Adrenal gland (tissue), 19 donors: ENCODE measurements around the gene GPR45. TPM values are rescaled to one million over a fixed set of nuclear protein-coding genes. Genes with fewer than 3 reads are reported as not detected.

Experiments used
- DNase-seq, 7 donors: peaks; one replicate each; pipeline ENCODE4 v3.0.0-alpha.2; 2019 to 2020
- H3K27ac ChIP-seq, 5 donors: fragments of 200-600 bp; sonication (generic) in 4 of 5; 1 replicate in 3 of 5; 2 replicates in 2 of 5; pipeline versions ENCODE4 v1.5.1 to v1.8.0; 2016 to 2020; ENCODE audit warnings: mild to moderate bottlenecking in 1 of 5
- H3K27me3 ChIP-seq: fragments of 200-600 bp; 2 replicates; pipeline ENCODE4 v1.8.0; 2021
- H3K36me3 ChIP-seq, 2 donors: fragments of 200-600 bp; replicated peaks in 1 of 2; 1 replicate in 1 of 2; 2 replicates in 1 of 2; pipeline versions ENCODE4 v1.5.1 to v1.8.0; 2018 to 2022
- H3K4me1 ChIP-seq, 2 donors: fragments of 200-600 bp; replicated peaks in 1 of 2; 1 replicate in 1 of 2; 2 replicates in 1 of 2; pipeline versions ENCODE4 v1.5.1 to v1.8.0; 2018 to 2021
- H3K4me3 ChIP-seq, 4 donors: fragments of 200-600 bp; sonication (generic) in 3 of 4; one replicate each; pipeline ENCODE4 v1.5.1; 2016 to 2018
- H3K9me3 ChIP-seq, 3 donors: fragments of 200-600 bp; sonication (generic) in 1 of 3; replicated peaks in 1 of 3; 1 replicate in 2 of 3; 2 replicates in 1 of 3; pipeline versions ENCODE4 v1.5.1 to v1.8.0; 2016 to 2021
- POLR2A ChIP-seq, 2 donors: fragments of 450-650 bp; IDR thresholded peaks; one replicate each; pipeline ENCODE4 v1.6.1; 2017; ENCODE audit warnings: antibody characterized with exemption in 2 of 2, mild to moderate bottlenecking in 2 of 2, moderate library complexity in 1 of 2
- WGBS, 4 donors: extraction: QIAGEN DNeasy Blood & Tissue Kit in 2 of 4; methylation state at CpG; one replicate each; pipeline versions ENCODE4 v1.1.5 to v1.1.7; 2013 to 2017; 5-methylcytosine and 5-hydroxymethylcytosine counted together
- intact Hi-C, 2 donors: fragments of 100-400 bp; cut with DNase I; formaldehyde crosslinking; loops; one replicate each; pipeline versions ENCODE4 v1.14.1 to v1.15.0; 2022 to 2023
- long read RNA-seq, 10 donors: library from polyadenylated mRNA in 3 of 10; unstranded in 2 of 10; stranded (forward) in 1 of 10; transcript quantifications; one replicate each; pipeline ENCODE4 v2.0.0 and lab custom pipeline, GENCODE V29; 2021 to 2026
- polyA plus RNA-seq, 3 donors: library from polyadenylated mRNA; stranded (reverse); fragments of 200-250 nt in 2 of 3; fragments of 350-450 nt in 1 of 3; fragmentation: Illumina TruSeq in 1 of 3; extraction: RNeasy Lipid Tissue Mini Kit (QIAGEN cat#74804) in 1 of 3; gene quantifications; one replicate each; pipeline ENCODE4 v1.2.3, GENCODE V29; 2013 to 2014
- total RNA-seq, 9 donors: library from RNA; depleted of rRNA in 4 of 9; stranded (reverse); fragments of >200 nt in 4 of 9; fragments of 120-200 nt in 1 of 9; fragmentation: NEBNext Ultra II Directional in 1 of 9; extraction: Animal tissue kit (Norgen Biotek cat#: 25700) in 1 of 9; gene quantifications; one replicate each; pipeline versions ENCODE4 v1.1.0 to v1.2.4, GENCODE V29; 2013 to 2023
- TF ChIP-seq, protein P1 (sequence below), 6 experiments: fragments of 450-650 bp in 4 of 6; fragments of 200-600 bp in 2 of 6; sonication (generic) in 1 of 6; IDR thresholded peaks; 1 replicate in 5 of 6; 2 replicates in 1 of 6; pipeline versions ENCODE4 v1.5.1 to v1.8.0; 2016 to 2021; ENCODE audit warnings: antibody characterized with exemption in 6 of 6, mild to moderate bottlenecking in 2 of 6, moderate library complexity in 1 of 6
- donor health status: healthy with polysubstance abuse.
- donor health status: Bipolar disorder and iron deficiency.
- donor health status: DM: yes; HTN: yes; CAD: no.
- donor health status: DM: no; HTN: no; CAD: no.
- donor health status: DM: no; HTN: no; CAD: no.
- donor health status: DM: yes; HTN: yes; CAD: no.

The GPR45 gene, protein sequence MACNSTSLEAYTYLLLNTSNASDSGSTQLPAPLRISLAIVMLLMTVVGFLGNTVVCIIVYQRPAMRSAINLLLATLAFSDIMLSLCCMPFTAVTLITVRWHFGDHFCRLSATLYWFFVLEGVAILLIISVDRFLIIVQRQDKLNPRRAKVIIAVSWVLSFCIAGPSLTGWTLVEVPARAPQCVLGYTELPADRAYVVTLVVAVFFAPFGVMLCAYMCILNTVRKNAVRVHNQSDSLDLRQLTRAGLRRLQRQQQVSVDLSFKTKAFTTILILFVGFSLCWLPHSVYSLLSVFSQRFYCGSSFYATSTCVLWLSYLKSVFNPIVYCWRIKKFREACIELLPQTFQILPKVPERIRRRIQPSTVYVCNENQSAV
- total RNA-seq = under 1 TPM in 1 of 9 donors, not detected in 8; 0.14 TPM
- not detected for polyA plus RNA-seq
- long read RNA-seq, donor 1 = 0 reads
- long read RNA-seq, donor 2 = 0 reads
- long read RNA-seq, donor 3 = 0 reads
- long read RNA-seq, donor 4 = 0 reads
- long read RNA-seq, donor 5 = 0 reads
- long read RNA-seq, donor 6 = 0 reads
- long read RNA-seq, donor 7 = 0 reads
- long read RNA-seq, donor 8 = 0 reads
- long read RNA-seq, donor 9 = 0 reads
- long read RNA-seq, donor 10 = 0 reads

DNA sequence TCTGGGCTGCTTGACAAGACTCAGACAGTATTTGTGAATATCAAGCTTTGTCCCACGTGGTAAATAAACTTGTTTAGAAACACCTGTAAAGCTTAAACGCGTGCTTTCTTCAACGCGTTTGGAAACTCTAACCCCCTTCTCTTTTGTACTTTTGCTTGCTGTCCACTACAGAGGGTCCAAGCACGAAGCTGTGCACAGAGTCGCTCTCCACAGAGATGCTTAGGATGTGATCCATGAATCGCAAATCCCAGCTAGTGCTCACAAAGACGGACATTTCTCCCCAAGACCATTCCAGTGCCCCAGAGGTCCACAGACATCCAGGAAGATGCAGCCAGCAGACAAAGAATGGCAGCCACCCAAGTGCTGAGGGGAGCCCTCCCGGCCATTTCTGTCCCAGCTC is at the start of gene GPR45:
Gene GPR45 (plus strand): TSS at position 301 of the 400 bp plus-strand sequence. CDS start 116 bp downstream, outside the sequence.
- H3K9me3 ChIP-seq = no peaks in the 10 kb centered on the region
- intact Hi-C loops = no loop called here
- no peak for TF ChIP-seq POLR2A (IDR thresholded peaks at IDR 0.05)
- TF ChIP-seq, protein P1, sequence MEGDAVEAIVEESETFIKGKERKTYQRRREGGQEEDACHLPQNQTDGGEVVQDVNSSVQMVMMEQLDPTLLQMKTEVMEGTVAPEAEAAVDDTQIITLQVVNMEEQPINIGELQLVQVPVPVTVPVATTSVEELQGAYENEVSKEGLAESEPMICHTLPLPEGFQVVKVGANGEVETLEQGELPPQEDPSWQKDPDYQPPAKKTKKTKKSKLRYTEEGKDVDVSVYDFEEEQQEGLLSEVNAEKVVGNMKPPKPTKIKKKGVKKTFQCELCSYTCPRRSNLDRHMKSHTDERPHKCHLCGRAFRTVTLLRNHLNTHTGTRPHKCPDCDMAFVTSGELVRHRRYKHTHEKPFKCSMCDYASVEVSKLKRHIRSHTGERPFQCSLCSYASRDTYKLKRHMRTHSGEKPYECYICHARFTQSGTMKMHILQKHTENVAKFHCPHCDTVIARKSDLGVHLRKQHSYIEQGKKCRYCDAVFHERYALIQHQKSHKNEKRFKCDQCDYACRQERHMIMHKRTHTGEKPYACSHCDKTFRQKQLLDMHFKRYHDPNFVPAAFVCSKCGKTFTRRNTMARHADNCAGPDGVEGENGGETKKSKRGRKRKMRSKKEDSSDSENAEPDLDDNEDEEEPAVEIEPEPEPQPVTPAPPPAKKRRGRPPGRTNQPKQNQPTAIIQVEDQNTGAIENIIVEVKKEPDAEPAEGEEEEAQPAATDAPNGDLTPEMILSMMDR (IDR thresholded peaks at IDR 0.05) = no peak
- no peak within 1 kb of the TSS for H3K27ac ChIP-seq
- no peaks in the 10 kb centered on the region for H3K36me3 ChIP-seq
- WGBS, 4 donors = 89 to 94% (median 90%) methylated on average over 10 of the region's 10 CpGs
- no peaks in the 10 kb centered on the region for H3K4me1 ChIP-seq
- H3K27me3 ChIP-seq = no peaks in the 10 kb centered on the region
- no peak within 1 kb of the TSS for H3K4me3 ChIP-seq
- DNase-seq = no peak

DNA sequence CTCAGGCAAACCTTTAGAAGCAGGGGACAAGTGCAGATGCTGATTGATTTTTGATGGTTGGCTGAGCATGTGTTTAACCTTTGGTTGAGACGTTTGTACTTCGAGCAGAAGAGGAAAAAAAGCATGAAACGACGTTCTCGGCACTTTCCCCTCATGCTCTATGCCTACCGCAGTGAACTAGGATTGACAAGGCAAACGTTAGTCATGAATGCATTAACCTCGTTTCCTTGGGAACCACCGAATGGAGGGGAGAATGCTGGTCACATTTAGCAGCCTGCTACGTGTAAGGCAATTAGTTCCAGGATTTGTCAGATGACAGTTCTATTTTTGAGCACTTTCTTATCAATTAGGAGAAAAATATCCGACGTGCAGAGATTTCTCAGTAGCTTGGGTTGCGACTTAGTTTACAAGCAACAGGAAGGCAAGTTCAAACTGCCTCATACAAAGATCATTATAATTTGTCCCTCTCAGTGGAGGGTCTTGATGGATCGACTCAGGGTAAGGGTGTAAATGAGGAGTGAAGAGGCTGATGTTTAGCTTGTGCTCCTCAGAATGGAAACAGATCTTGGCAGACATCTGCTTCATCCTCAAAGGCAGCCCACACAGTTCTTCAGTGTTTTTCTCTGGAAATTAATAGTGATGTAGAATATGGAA is 47.4 kb upstream of the GPR45 start:
- H3K36me3 ChIP-seq = no peaks in the 10 kb centered on the region
- H3K9me3 ChIP-seq = no peaks in the 10 kb centered on the region
- peaks cover 4% of the 10 kb centered on the region for H3K27me3 ChIP-seq
- TF ChIP-seq, protein P1 (IDR thresholded peaks at IDR 0.05) = no peak
- TF ChIP-seq POLR2A (IDR thresholded peaks at IDR 0.05) = no peak
- intact Hi-C loops = no loop called here
- 28 to 30% (median 29%) methylated on average over 12 to 14 of the region's 14 CpGs for WGBS, 4 donors
- H3K4me3 ChIP-seq = no peak overlapping the region
- no peak overlapping the region for H3K27ac ChIP-seq
- no peaks in the 10 kb centered on the region for H3K4me1 ChIP-seq
- no peak for DNase-seq

DNA sequence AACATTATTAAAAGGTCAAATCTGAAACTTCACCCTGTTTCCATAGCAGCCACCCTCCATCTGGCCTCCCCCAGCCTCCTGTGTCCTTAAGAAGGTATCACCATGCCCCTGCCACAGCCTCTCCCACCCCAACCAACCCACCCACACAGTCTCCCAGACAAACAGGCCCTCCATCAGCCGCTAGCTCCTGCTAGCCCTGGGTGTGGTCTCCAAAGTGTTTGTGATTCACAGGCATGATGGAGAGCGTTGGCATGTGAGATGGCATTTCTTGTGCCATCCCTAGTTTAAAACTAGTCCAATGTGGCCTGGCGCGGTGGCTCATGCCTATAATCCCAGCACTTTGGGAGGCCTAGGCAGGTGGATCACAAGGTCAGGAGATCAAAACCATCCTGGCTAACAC is 44.9 kb upstream of the GPR45 start:
- TF ChIP-seq, protein P1 (IDR thresholded peaks at IDR 0.05) = no peak
- TF ChIP-seq POLR2A (IDR thresholded peaks at IDR 0.05) = no peak
- DNase-seq = peak in 1 of 7 donors; percentile 17
- no peaks in the 10 kb centered on the region for H3K9me3 ChIP-seq
- no peaks in the 10 kb centered on the region for H3K36me3 ChIP-seq
- no peak overlapping the region for H3K27ac ChIP-seq
- 91 to 100% (median 94%) methylated on average over 1 to 4 of the region's 4 CpGs for WGBS, 4 donors
- intact Hi-C loops = no loop called here
- no peaks in the 10 kb centered on the region for H3K4me1 ChIP-seq
- peaks cover 4% of the 10 kb centered on the region for H3K27me3 ChIP-seq
- H3K4me3 ChIP-seq = no peak overlapping the region

DNA sequence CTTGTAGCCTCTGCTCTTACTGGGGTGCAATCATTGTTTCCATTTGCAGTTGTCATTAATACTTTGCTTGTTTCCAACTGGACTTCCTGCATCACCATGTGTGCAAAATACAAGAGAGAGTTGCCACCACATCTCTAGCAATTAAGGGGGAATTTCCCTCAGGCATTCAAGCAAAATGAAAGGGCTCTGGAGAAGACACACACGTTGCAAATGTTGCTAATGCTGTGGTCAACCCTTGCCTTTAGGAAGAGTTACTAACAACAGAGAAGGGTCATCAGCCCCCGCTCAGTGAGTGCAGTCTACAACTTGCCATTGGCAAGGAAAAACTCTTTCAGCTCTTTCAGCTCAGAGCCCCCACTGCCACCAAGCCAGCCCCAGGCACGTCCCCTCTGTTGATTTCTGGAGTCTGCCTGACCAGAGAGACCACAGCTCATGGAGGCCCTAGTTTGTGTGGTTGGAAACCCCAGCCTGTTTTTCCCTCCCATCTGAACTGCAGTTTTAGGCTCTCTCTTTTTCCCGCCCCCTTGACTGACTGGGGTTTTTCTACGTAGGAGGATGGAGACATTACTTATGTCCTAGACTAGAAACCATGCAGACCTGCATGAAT is 25.9 kb upstream of the GPR45 start:
- WGBS, 4 donors = 58 to 76% (median 67%) methylated on average over 4 to 5 of the region's 5 CpGs

More for the DNA sequence above, 25.9 kb upstream of the GPR45 start:
- H3K4me3 ChIP-seq = no peak overlapping the region
- H3K4me1 ChIP-seq = no peaks in the 10 kb centered on the region
- intact Hi-C loops = no loop called here
- TF ChIP-seq, protein P1 (IDR thresholded peaks at IDR 0.05) = no peak
- no peak for TF ChIP-seq POLR2A (IDR thresholded peaks at IDR 0.05)
- no peak overlapping the region for H3K27ac ChIP-seq
- H3K27me3 ChIP-seq = no peaks in the 10 kb centered on the region
- H3K36me3 ChIP-seq = no peaks in the 10 kb centered on the region
- no peaks in the 10 kb centered on the region for H3K9me3 ChIP-seq
- no peak for DNase-seq
